GM18873 (cell line): Measurements from ENCODE around the gene KCNA4.
"Not testable (repeated sequence)": the region's sequence is repeated elsewhere in the genome, so short reads cannot be mapped to it uniquely, and the experiment has no call there.

Experiments used
- ATAC-seq: cut with Tn5 transposase; IDR thresholded peaks from one replicate; pipeline ENCODE4 v1.9.1; 2021; ENCODE audit warnings: mild to moderate bottlenecking, moderate library complexity, moderate number of reproducible peaks; ENCODE audit not compliant: unreplicated experiment, low FRiP score

Gene KCNA4

GRCh38 chr11:30000986-30001750, 15.7 kb downstream of the KCNA4 start:
- ATAC-seq = no peak

- ATAC-seq = no peak
Observed at GRCh38 chr11:29996016-29996415, 20.8 kb downstream of the KCNA4 start.

GRCh38 chr11:29989174-29989970, 27.5 kb downstream of the KCNA4 start:
- no peak for ATAC-seq

GRCh38 chr11:29985248-29985647, 31.6 kb downstream of the KCNA4 start:
- no peak for ATAC-seq

- no peak for ATAC-seq
Observed at GRCh38 chr11:29984544-29984943, 32.3 kb downstream of the KCNA4 start.

GRCh38 chr11:29978549-29978948, 38.3 kb downstream of the KCNA4 start:
- no peak for ATAC-seq

- ATAC-seq = not testable (repeated sequence)
Observed at GRCh38 chr11:29975580-29975979, 41.2 kb downstream of the KCNA4 start.

- ATAC-seq = no peak
Observed at GRCh38 chr11:29963796-29964195, 53.0 kb downstream of the KCNA4 start.

- no peak for ATAC-seq
Observed at GRCh38 chr11:29963036-29963435, 53.8 kb downstream of the KCNA4 start.

- ATAC-seq = no peak
Observed at GRCh38 chr11:29962243-29962642, 54.6 kb downstream of the KCNA4 start.
